Myocyte (in vitro differentiated cells): ENCODE measurements around the gene OIT3. TPM values are rescaled to one million over a fixed set of nuclear protein-coding genes. Genes with fewer than 3 reads are reported as not detected.

Experiments
- DNase-seq: peaks from one replicate; pipeline ENCODE4 v3.0.0-alpha.2; 2012; ENCODE audit warnings: low read depth
- polyA plus RNA-seq: library from polyadenylated mRNA; unstranded; fragments of >200 nt; gene quantifications from one replicate; pipeline ENCODE4 v1.2.1, GENCODE V29; 2012; ENCODE audit warnings: missing spikeins
- total RNA-seq: library from RNA; depleted of rRNA; stranded (reverse); fragments of >200 nt; gene quantifications from 2 replicates; pipeline ENCODE4 v1.2.3, GENCODE V29; 2014

Gene OIT3
- 0.21 and 0.51 TPM in 2 replicates for total RNA-seq
- 0.20 TPM for polyA plus RNA-seq

GRCh38 chr10:72893136-72893798 is at the start of gene OIT3:
Gene OIT3, plus strand, starts transcription at chr10:72893739. Its CDS starts 60 bp downstream, at chr10:72893799.
- no peak for DNase-seq

GRCh38 chr10:72846238-72846637 is 47.3 kb upstream of the OIT3 start:
- peak; percentile 60 for DNase-seq

- no peak for DNase-seq
Observed at GRCh38 chr10:72847681-72848080, 45.9 kb upstream of the OIT3 start.

GRCh38 chr10:72850861-72851260 is 42.7 kb upstream of the OIT3 start:
- no peak for DNase-seq

GRCh38 chr10:72851509-72851908 is 42.0 kb upstream of the OIT3 start:
- DNase-seq = no peak

GRCh38 chr10:72852508-72852907 is 41.0 kb upstream of the OIT3 start:
- no peak for DNase-seq

GRCh38 chr10:72855129-72855528 is 38.4 kb upstream of the OIT3 start:
- no peak for DNase-seq

- no peak for DNase-seq
Observed at GRCh38 chr10:72855790-72856189, 37.7 kb upstream of the OIT3 start.

- no peak for DNase-seq
Observed at GRCh38 chr10:72858067-72858466, 35.5 kb upstream of the OIT3 start.

GRCh38 chr10:72862957-72863356 is 30.6 kb upstream of the OIT3 start:
- DNase-seq = no peak

GRCh38 chr10:72875250-72876055 is 18.1 kb upstream of the OIT3 start:
- peak; percentile 32 for DNase-seq

GRCh38 chr10:72879245-72879644 is 14.3 kb upstream of the OIT3 start:
- no peak for DNase-seq

- no peak for DNase-seq
Observed at GRCh38 chr10:72881291-72881690, 12.2 kb upstream of the OIT3 start.

- no peak for DNase-seq
Observed at GRCh38 chr10:72883861-72884260, 9.7 kb upstream of the OIT3 start.

- no peak for DNase-seq
Observed at GRCh38 chr10:72885953-72886352, 7.6 kb upstream of the OIT3 start.

GRCh38 chr10:72886621-72887020 is 6.9 kb upstream of the OIT3 start:
- no peak for DNase-seq

GRCh38 chr10:72887043-72887442 is 6.5 kb upstream of the OIT3 start:
- no peak for DNase-seq

- DNase-seq = no peak
Observed at GRCh38 chr10:72888151-72888638, 5.3 kb upstream of the OIT3 start.

- no peak for DNase-seq
Observed at GRCh38 chr10:72889391-72889831, 4.1 kb upstream of the OIT3 start.

GRCh38 chr10:72890086-72890485 is 3.5 kb upstream of the OIT3 start:
- no peak for DNase-seq

GRCh38 chr10:72895236-72895850 is 1.8 kb downstream of the OIT3 start:
- DNase-seq = no peak

- DNase-seq = no peak
Observed at GRCh38 chr10:72898616-72899015, 5.1 kb downstream of the OIT3 start.
